Measurements from ENCODE around the gene CRACR2A.

CRACR2A gene

GRCh38 chr12:3752741-3753486 lies at the start of gene CRACR2A:
Gene CRACR2A, minus strand, starts transcription at chr12:3753109. Its CDS starts 56,110 bp downstream, at chr12:3696999.
- DNase-seq (ENCODE audit: low spot score) = no peak

GRCh38 chr12:3797531-3798048 lies 44.7 kb upstream of the CRACR2A start:
- no peak for DNase-seq (ENCODE audit: low spot score)

GRCh38 chr12:3795492-3796133 lies 42.7 kb upstream of the CRACR2A start:
- DNase-seq (ENCODE audit: low spot score) = no peak

GRCh38 chr12:3795066-3795465 lies 42.2 kb upstream of the CRACR2A start:
- no peak for DNase-seq (ENCODE audit: low spot score)

- no peak for DNase-seq (ENCODE audit: low spot score)
Observed at GRCh38 chr12:3792623-3793288, 39.8 kb upstream of the CRACR2A start.

- DNase-seq (ENCODE audit: low spot score) = no peak
Observed at GRCh38 chr12:3791256-3791874, 38.5 kb upstream of the CRACR2A start.

- DNase-seq (ENCODE audit: low spot score) = no peak
Observed at GRCh38 chr12:3790642-3791041, 37.7 kb upstream of the CRACR2A start.

GRCh38 chr12:3789838-3790237 lies 36.9 kb upstream of the CRACR2A start:
- no peak for DNase-seq (ENCODE audit: low spot score)

GRCh38 chr12:3777206-3777809 lies 24.4 kb upstream of the CRACR2A start:
- no peak for DNase-seq (ENCODE audit: low spot score)

GRCh38 chr12:3775385-3776035 lies 22.6 kb upstream of the CRACR2A start:
- no peak for DNase-seq (ENCODE audit: low spot score)

- no peak for DNase-seq (ENCODE audit: low spot score)
Observed at GRCh38 chr12:3772380-3772779, 19.5 kb upstream of the CRACR2A start.

- DNase-seq (ENCODE audit: low spot score) = no peak
Observed at GRCh38 chr12:3771853-3772252, 18.9 kb upstream of the CRACR2A start.

- no peak for DNase-seq (ENCODE audit: low spot score)
Observed at GRCh38 chr12:3770891-3771290, 18.0 kb upstream of the CRACR2A start.

GRCh38 chr12:3768911-3769447 lies 16.1 kb upstream of the CRACR2A start:
- DNase-seq (ENCODE audit: low spot score) = no peak

GRCh38 chr12:3761116-3761735 lies 8.3 kb upstream of the CRACR2A start:
- no peak for DNase-seq (ENCODE audit: low spot score)

- no peak for DNase-seq (ENCODE audit: low spot score)
Observed at GRCh38 chr12:3759878-3760277, 7.0 kb upstream of the CRACR2A start.

- no peak for DNase-seq (ENCODE audit: low spot score)
Observed at GRCh38 chr12:3757261-3757660, 4.4 kb upstream of the CRACR2A start.

- DNase-seq (ENCODE audit: low spot score) = no peak
Observed at GRCh38 chr12:3755898-3756297, 3.0 kb upstream of the CRACR2A start.

GRCh38 chr12:3753544-3754284 lies 805 bp upstream of the CRACR2A start:
- DNase-seq (ENCODE audit: low spot score) = no peak

- DNase-seq (ENCODE audit: low spot score) = no peak
Observed at GRCh38 chr12:3752096-3752709, 706 bp downstream of the CRACR2A start.

Measured in hematopoietic multipotent progenitor cell treated with erythropoietin and hydrocortisone succinate and interleukin-3 and kit ligand, for 17 days (in vitro differentiated cells).